Colonic mucosa (tissue), 4 donors: Measurements from ENCODE around the gene URB2. TPM values are rescaled to one million over a fixed set of nuclear protein-coding genes. Genes with fewer than 3 reads are reported as not detected.

ENCODE experiments used
- DNase-seq: peaks from one replicate; pipeline ENCODE4 v3.0.0-alpha.2; 2020
- H3K27ac ChIP-seq: fragments of 200-600 bp; one replicate; pipeline ENCODE4 v1.8.0; 2021
- H3K27me3 ChIP-seq: fragments of 200-600 bp; one replicate; pipeline ENCODE4 v1.8.0; 2021
- H3K36me3 ChIP-seq: fragments of 200-600 bp; one replicate; pipeline ENCODE4 v1.8.0; 2021
- H3K4me1 ChIP-seq: fragments of 200-600 bp; one replicate; pipeline ENCODE4 v1.8.0; 2021; ENCODE audit warnings: mild to moderate bottlenecking
- H3K4me3 ChIP-seq: fragments of 200-600 bp; one replicate; pipeline ENCODE4 v1.8.0; 2021
- H3K9ac ChIP-seq, 2 donors: one replicate each; pipeline ENCODE4 v1.7.0; 2013; ENCODE audit warnings: control low read depth in 2 of 2, low read depth in 2 of 2, low read length in 2 of 2
- H3K9me3 ChIP-seq: fragments of 200-600 bp; one replicate; pipeline ENCODE4 v1.8.0; 2021
- intact Hi-C: fragments of 100-400 bp; cut with DNase I; formaldehyde crosslinking; loops from one replicate; pipeline ENCODE4 v1.14.1; 2022
- total RNA-seq, 2 donors: library from RNA; stranded (reverse); fragmentation: NEBNext Ultra II Directional in 1 of 2; extraction: Animal tissue kit (Norgen Biotek cat#: 25700) in 1 of 2; gene quantifications; one replicate each; pipeline ENCODE4 v1.2.1, GENCODE V29; 2021
- TF ChIP-seq, protein P1 (sequence below): fragments of 200-600 bp; IDR thresholded peaks from one replicate; pipeline ENCODE4 v1.8.0; 2022; ENCODE audit warnings: antibody characterized with exemption, mild to moderate bottlenecking
- donor health status: healthy.
- donor health status: DM: no; HTN: no; CAD: no.
- donor health status: DM: no; HTN: no; CAD: no.

URB2 gene
- total RNA-seq, 2 donors from 2014 or later: 5.7 to 10.0 TPM

DNA sequence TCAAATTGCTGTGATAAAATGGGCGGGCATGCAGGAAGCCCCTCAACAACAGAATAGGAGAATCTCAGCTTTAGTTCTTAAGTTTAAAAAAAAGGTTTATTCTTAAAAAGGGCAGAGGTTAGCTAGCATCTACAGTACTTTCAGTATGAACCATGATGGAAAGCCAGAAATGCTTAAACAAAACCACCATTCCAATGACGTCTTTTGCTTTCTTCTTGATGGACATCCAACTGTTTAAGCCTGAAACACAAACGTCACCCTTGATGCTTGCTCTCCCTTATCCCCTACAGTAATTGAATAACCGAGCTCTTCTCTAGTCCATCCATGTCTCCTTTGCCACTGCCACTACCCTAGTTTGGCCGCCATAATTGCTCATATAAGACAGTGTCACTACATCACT, 25.8 kb upstream of the URB2 start:
- Histone ChIP-seq H3K27ac (no peak overlapping the region), H3K4me3 (no peak overlapping the region), H3K9ac (no peak overlapping the region), H3K36me3 (peaks cover 9% of the 10 kb centered on the region), H3K27me3 (no peaks in the 10 kb centered on the region), H3K9me3 (no peaks in the 10 kb centered on the region), H3K4me1 (no peaks in the 10 kb centered on the region)
- TF ChIP-seq, protein P1, sequence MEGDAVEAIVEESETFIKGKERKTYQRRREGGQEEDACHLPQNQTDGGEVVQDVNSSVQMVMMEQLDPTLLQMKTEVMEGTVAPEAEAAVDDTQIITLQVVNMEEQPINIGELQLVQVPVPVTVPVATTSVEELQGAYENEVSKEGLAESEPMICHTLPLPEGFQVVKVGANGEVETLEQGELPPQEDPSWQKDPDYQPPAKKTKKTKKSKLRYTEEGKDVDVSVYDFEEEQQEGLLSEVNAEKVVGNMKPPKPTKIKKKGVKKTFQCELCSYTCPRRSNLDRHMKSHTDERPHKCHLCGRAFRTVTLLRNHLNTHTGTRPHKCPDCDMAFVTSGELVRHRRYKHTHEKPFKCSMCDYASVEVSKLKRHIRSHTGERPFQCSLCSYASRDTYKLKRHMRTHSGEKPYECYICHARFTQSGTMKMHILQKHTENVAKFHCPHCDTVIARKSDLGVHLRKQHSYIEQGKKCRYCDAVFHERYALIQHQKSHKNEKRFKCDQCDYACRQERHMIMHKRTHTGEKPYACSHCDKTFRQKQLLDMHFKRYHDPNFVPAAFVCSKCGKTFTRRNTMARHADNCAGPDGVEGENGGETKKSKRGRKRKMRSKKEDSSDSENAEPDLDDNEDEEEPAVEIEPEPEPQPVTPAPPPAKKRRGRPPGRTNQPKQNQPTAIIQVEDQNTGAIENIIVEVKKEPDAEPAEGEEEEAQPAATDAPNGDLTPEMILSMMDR: no peak
- intact Hi-C loops: no loop called here
- no peak for DNase-seq

DNA sequence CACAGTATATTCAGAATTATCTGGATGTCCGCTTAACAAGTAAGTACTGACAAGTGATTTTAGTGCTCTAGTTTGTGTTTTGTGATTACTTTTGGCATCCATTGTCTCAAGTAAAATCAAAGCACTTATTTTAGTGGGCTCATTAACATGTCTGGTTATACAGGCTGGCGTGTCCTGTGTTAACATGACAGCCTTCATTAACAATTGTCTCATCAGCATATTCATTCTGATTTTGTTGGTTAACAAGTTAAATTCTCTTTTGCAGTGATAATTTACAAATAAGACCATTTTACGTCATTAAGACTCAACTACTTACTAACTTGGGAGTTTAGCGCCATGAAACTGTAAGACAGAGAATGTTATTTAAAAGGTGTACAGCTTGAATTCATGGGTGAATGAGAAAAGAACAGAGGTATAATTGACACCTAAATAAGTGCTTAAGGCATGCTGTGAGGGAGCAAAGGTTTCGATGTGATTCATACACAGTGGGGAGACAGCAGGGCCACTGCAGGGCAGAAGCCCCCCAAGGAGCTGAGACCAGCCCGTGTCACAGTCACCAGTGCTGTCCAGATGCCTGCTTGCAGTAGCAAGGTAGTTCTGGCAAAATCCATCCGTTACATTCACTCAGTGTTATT, 22.6 kb upstream of the URB2 start:
- Histone ChIP-seq H3K4me3 (no peak overlapping the region), H3K9ac (no peak overlapping the region), H3K36me3 (peaks cover 9% of the 10 kb centered on the region), H3K27me3 (no peaks in the 10 kb centered on the region), H3K9me3 (no peaks in the 10 kb centered on the region), H3K27ac (no peak overlapping the region), H3K4me1 (no peaks in the 10 kb centered on the region)
- intact Hi-C loops: no loop called here
- DNase-seq: no peak
- TF ChIP-seq, protein P1: no peak

GRCh38 chr1:229607370-229607769, 18.7 kb upstream of the URB2 start:
- no peaks in the 10 kb centered on the region for H3K4me1 ChIP-seq

GRCh38 chr1:229608590-229608989, 17.5 kb upstream of the URB2 start:
- Histone ChIP-seq H3K36me3 (peaks cover 22% of the 10 kb centered on the region), H3K27me3 (no peaks in the 10 kb centered on the region), H3K4me3 (no peak overlapping the region), H3K9ac (no peak overlapping the region), H3K9me3 (no peaks in the 10 kb centered on the region), H3K4me1 (no peaks in the 10 kb centered on the region), H3K27ac (no peak overlapping the region)
- DNase-seq: no peak
- intact Hi-C loops: no loop called here
- TF ChIP-seq, protein P1: no peak

More at GRCh38 chr1:229607370-229607769, 18.7 kb upstream of the URB2 start:
- no peak for DNase-seq
- Histone ChIP-seq H3K36me3 (peaks cover 16% of the 10 kb centered on the region), H3K9ac (no peak overlapping the region), H3K27ac (no peak overlapping the region), H3K27me3 (no peaks in the 10 kb centered on the region), H3K9me3 (no peaks in the 10 kb centered on the region), H3K4me3 (no peak overlapping the region)
- intact Hi-C loops: no loop called here
- TF ChIP-seq, protein P1: no peak

DNA sequence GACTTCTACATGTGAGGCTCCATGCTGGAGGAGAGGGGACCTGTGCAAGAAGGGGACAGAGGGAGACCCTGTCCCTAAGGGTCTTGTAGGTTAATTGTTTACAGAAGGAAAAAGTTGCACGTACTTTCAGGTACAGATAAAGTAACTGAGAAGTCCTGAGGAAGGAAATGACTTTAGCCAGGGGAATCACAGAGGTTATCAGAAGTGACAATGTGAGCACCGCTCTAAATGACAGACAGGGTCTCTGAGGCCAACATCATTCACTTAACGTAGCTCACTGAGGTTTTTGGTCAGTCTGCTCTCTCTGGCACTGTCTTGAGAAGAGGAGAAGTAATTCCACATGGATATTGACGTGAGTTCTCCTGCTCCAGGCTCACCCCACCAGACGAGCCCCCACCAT, 12.1 kb upstream of the URB2 start:
- intact Hi-C loops: no loop called here
- Histone ChIP-seq H3K36me3 (peaks cover 19% of the 10 kb centered on the region), H3K4me1 (no peaks in the 10 kb centered on the region), H3K27me3 (no peaks in the 10 kb centered on the region), H3K9me3 (no peaks in the 10 kb centered on the region), H3K4me3 (no peak overlapping the region), H3K27ac (no peak overlapping the region), H3K9ac (no peak overlapping the region)
- TF ChIP-seq, protein P1: no peak
- no peak for DNase-seq
